CD4-positive, alpha-beta T cell treated with Interleukin-10 for 1 hour (primary cell): ENCODE measurements around the gene HIP1R.
"Not testable (repeated sequence)": the region's sequence is repeated elsewhere in the genome, so short reads cannot be mapped to it uniquely, and the experiment has no call there.

Experiments used
- DNase-seq: peaks from one replicate; pipeline ENCODE4 v3.0.0-alpha.2; 2020

The HIP1R gene

GRCh38 chr12:122876731-122877130 lies 41.5 kb downstream of the HIP1R start:
- DNase-seq: no peak

- no peak for DNase-seq
Observed at GRCh38 chr12:122878780-122879612, 43.7 kb downstream of the HIP1R start.

- DNase-seq: no peak
Observed at GRCh38 chr12:122880155-122880667, 45.0 kb downstream of the HIP1R start.

- DNase-seq: no peak
Observed at GRCh38 chr12:122880668-122881067, 45.4 kb downstream of the HIP1R start.

GRCh38 chr12:122882908-122883558 lies 47.8 kb downstream of the HIP1R start:
- no peak for DNase-seq

- no peak for DNase-seq
Observed at GRCh38 chr12:122884091-122884826, 49.0 kb downstream of the HIP1R start.

GRCh38 chr12:122884860-122885259 lies 49.6 kb downstream of the HIP1R start:
- DNase-seq: no peak

- no peak for DNase-seq
Observed at GRCh38 chr12:122886161-122886560, 50.9 kb downstream of the HIP1R start.

- peak; percentile 39 for DNase-seq
Observed at GRCh38 chr12:122886851-122887818, 51.9 kb downstream of the HIP1R start.

GRCh38 chr12:122887819-122888212 lies 52.6 kb downstream of the HIP1R start:
- DNase-seq: no peak

- DNase-seq: peak; percentile 83
Observed at GRCh38 chr12:122888232-122888752, 53.0 kb downstream of the HIP1R start.

- DNase-seq: no peak
Observed at GRCh38 chr12:122889761-122890520, 54.7 kb downstream of the HIP1R start.

- no peak for DNase-seq
Observed at GRCh38 chr12:122891661-122892525, 56.6 kb downstream of the HIP1R start.

GRCh38 chr12:122892724-122893123 lies 57.5 kb downstream of the HIP1R start:
- DNase-seq: not testable (repeated sequence)

GRCh38 chr12:122893208-122894153 lies 58.2 kb downstream of the HIP1R start:
- DNase-seq: no peak

GRCh38 chr12:122894193-122895121 lies 59.2 kb downstream of the HIP1R start:
- peak; percentile 46 for DNase-seq

GRCh38 chr12:122895320-122895703 lies 60.1 kb downstream of the HIP1R start:
- no peak for DNase-seq
